ENCODE measurements around the gene PIGS. TPM values are rescaled to one million over a fixed set of nuclear protein-coding genes. Genes with fewer than 3 reads are reported as not detected.

The PIGS gene
- total RNA-seq, 4 donors from 2014 or later: 41.9 to 55.5 (median 47.2) TPM

DNA sequence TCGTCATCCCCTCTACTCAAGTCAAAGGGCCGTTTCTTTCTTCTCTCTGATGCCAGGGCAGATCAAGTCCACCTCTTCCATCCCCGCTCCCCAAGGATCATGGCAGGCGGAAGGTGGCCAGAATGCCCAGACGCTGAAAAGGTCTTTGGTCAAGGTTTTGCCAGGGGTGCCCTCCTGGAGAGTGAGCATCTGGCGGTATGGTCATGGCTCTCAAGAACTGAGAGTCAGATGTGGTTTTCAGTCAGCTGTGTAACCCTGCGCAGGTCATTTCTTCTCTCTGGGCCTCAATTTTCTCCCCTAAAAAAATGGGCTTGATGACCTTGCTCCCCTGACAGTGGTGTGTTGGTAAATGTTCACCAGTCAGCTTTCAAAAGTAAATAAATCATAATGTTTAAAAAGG is 52.7 kb downstream of the PIGS start:
- intact Hi-C loops (cut with DNase I): no loop called here
- no peak overlapping the region for H3K27ac ChIP-seq (replicated peaks in 1 of 4)
- H3K9me3 ChIP-seq: no peaks in the 10 kb centered on the region
- no peak overlapping the region for H3K4me3 ChIP-seq
- no peaks in the 10 kb centered on the region for H3K36me3 ChIP-seq
- no peaks in the 10 kb centered on the region for H3K4me1 ChIP-seq
- 80% methylated on average over 6 of the region's 7 CpGs for WGBS
- no peak for DNase-seq (ENCODE audit: extremely low spot score)
- TF ChIP-seq, protein P1, sequence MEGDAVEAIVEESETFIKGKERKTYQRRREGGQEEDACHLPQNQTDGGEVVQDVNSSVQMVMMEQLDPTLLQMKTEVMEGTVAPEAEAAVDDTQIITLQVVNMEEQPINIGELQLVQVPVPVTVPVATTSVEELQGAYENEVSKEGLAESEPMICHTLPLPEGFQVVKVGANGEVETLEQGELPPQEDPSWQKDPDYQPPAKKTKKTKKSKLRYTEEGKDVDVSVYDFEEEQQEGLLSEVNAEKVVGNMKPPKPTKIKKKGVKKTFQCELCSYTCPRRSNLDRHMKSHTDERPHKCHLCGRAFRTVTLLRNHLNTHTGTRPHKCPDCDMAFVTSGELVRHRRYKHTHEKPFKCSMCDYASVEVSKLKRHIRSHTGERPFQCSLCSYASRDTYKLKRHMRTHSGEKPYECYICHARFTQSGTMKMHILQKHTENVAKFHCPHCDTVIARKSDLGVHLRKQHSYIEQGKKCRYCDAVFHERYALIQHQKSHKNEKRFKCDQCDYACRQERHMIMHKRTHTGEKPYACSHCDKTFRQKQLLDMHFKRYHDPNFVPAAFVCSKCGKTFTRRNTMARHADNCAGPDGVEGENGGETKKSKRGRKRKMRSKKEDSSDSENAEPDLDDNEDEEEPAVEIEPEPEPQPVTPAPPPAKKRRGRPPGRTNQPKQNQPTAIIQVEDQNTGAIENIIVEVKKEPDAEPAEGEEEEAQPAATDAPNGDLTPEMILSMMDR (IDR thresholded peaks at IDR 0.05): no peak
- TF ChIP-seq POLR2A (IDR thresholded peaks at IDR 0.05; ENCODE audit: low read depth) (no peak), POLR2AphosphoS5 (IDR thresholded peaks at IDR 0.05) (no peak)
- H3K27me3 ChIP-seq: peaks cover 0 to 12% (median 0%) of the 10 kb centered on the region in 4 donors

DNA sequence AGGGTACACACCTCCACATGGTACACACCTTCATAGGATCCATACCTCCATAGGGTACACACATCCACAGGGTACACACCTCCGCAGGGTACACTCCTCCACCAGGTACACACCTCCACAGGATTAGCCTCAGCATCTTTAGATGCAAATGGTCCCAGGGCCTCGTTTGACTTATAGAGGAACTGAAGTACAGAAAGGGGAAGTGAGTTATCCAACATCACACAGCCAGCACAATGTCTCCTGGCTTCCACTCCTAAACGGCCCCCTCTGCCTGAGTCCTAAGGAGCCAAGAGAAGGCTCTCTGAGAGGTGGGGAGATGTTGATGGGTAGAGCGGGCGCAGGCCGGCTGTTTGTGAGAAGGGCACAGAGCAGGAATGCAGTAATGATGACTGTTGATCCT is 53.2 kb downstream of the PIGS start:
- no peak overlapping the region for H3K4me3 ChIP-seq
- no peaks in the 10 kb centered on the region for H3K36me3 ChIP-seq
- TF ChIP-seq POLR2AphosphoS5 (IDR thresholded peaks at IDR 0.05) (no peak), POLR2A (IDR thresholded peaks at IDR 0.05; ENCODE audit: low read depth) (no peak), EP300 (IDR thresholded peaks at IDR 0.05) (no peak)
- TF ChIP-seq, protein P1 (IDR thresholded peaks at IDR 0.05): no peak
- WGBS: 80% methylated on average over 6 of the region's 6 CpGs
- no peaks in the 10 kb centered on the region for H3K9me3 ChIP-seq
- H3K27ac ChIP-seq (replicated peaks in 1 of 4): no peak overlapping the region
- H3K27me3 ChIP-seq: peaks cover 0 to 16% (median 0%) of the 10 kb centered on the region in 4 donors
- H3K4me1 ChIP-seq: no peaks in the 10 kb centered on the region
- intact Hi-C loops (cut with DNase I): no loop called here
- no peak for DNase-seq (ENCODE audit: extremely low spot score)

DNA sequence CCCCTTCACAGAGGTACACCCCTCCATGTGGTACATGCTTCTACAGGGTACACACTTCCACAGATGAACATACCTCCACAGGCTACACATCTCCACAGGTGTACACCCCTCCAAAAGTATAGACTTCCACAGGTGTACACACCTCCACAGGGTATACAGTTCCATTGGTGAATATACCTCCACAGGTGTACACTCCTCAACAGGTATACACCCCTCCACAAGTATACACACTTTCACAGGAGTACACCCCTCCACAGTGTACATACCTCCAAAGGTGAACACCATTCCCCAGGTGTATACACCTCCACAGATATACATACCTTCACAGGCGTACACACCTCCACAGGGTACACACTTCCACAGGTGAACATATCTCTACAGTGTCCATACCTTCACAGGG is 55.8 kb downstream of the PIGS start:
- 90% methylated on average over 1 of the region's 1 CpG for WGBS
- intact Hi-C loops (cut with DNase I): no loop called here
- no peaks in the 10 kb centered on the region for H3K9me3 ChIP-seq

DNA sequence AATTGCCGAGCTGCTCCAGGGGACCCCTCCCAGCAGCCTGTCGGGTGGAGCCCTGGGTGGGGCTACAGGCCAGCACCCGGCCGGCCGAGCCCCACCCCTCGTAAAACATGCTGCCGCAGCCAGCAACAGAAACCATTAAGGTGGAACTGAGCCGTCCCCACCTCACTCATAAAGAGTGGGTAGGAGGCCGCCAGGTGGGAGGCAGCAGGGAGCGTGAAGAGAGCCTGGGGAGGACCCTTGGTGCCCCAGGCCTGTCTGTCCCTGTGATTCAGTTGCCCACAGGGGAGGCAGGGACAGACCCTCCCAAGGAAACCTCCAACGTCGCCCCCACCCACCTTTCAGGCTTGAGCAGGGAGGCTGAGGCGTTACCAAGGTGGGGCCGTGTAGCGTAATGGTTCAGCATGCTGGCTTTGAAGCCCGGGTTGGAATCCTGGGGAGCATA is 56.7 kb downstream of the PIGS start:
- intact Hi-C loops (cut with DNase I): no loop called here
- H3K4me3 ChIP-seq: no peak overlapping the region
- TF ChIP-seq EP300 (IDR thresholded peaks at IDR 0.05): no peak
- no peak for TF ChIP-seq POLR2AphosphoS5 (IDR thresholded peaks at IDR 0.05)
- no peak for TF ChIP-seq POLR2A (IDR thresholded peaks at IDR 0.05; ENCODE audit: low read depth)
- TF ChIP-seq, protein P1 (IDR thresholded peaks at IDR 0.05): no peak
- WGBS: 78% methylated on average over 4 of the region's 16 CpGs
- DNase-seq (ENCODE audit: extremely low spot score): no peak
- no peaks in the 10 kb centered on the region for H3K36me3 ChIP-seq
- H3K9me3 ChIP-seq: no peaks in the 10 kb centered on the region
- H3K4me1 ChIP-seq: no peaks in the 10 kb centered on the region
- H3K27ac ChIP-seq (replicated peaks in 1 of 4): no peak overlapping the region
- peaks cover 0 to 51% (median 2%) of the 10 kb centered on the region in 4 donors for H3K27me3 ChIP-seq

More for the DNA sequence above, 55.8 kb downstream of the PIGS start:
- Histone ChIP-seq H3K4me3 (no peak overlapping the region), H3K27me3 (peaks cover 0 to 42% (median 2%) of the 10 kb centered on the region in 4 donors), H3K4me1 (no peaks in the 10 kb centered on the region), H3K27ac (replicated peaks in 1 of 4) (no peak overlapping the region), H3K36me3 (no peaks in the 10 kb centered on the region)
- no peak for DNase-seq (ENCODE audit: extremely low spot score)
- TF ChIP-seq, protein P1 (IDR thresholded peaks at IDR 0.05): no peak
- no peak for TF ChIP-seq EP300 (IDR thresholded peaks at IDR 0.05)
- TF ChIP-seq POLR2A (IDR thresholded peaks at IDR 0.05; ENCODE audit: low read depth): no peak
- no peak for TF ChIP-seq POLR2AphosphoS5 (IDR thresholded peaks at IDR 0.05)

DNA sequence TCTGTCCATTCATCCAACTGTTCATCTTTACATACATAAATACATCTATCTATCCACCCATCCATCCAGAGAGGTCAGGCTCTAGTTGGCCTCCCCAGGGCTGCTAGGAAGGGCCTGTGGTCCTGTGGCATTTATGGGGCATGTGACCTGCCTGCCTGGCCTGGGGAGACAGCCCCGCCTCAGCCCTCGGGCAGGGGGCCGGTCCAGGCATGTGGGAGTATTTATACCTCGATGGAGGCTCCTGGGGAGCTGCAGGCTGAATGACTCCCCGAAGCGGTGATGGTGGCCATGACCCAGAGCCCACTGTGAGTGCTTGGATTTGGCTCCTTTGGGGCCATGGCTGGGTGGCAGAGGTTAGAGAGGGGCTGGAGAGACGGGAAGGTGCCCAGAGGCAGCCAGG is 57.8 kb downstream of the PIGS start:
- H3K4me1 ChIP-seq: no peaks in the 10 kb centered on the region
- H3K27ac ChIP-seq (replicated peaks in 1 of 4): no peak overlapping the region
- no peaks in the 10 kb centered on the region for H3K36me3 ChIP-seq
- no peaks in the 10 kb centered on the region for H3K9me3 ChIP-seq
- intact Hi-C loops (cut with DNase I): no loop called here
- WGBS: 73% methylated on average over 7 of the region's 7 CpGs
- H3K4me3 ChIP-seq: no peak overlapping the region
- TF ChIP-seq POLR2A (IDR thresholded peaks at IDR 0.05; ENCODE audit: low read depth) (no peak), EP300 (IDR thresholded peaks at IDR 0.05) (no peak), POLR2AphosphoS5 (IDR thresholded peaks at IDR 0.05) (no peak)
- TF ChIP-seq, protein P1 (IDR thresholded peaks at IDR 0.05): no peak
- H3K27me3 ChIP-seq: peaks cover 0 to 62% (median 2%) of the 10 kb centered on the region in 4 donors
- no peak for DNase-seq (ENCODE audit: extremely low spot score)
